Measurements from ENCODE around the gene DCTN2. TPM values are rescaled to one million over a fixed set of nuclear protein-coding genes. Genes with fewer than 3 reads are reported as not detected.
"Not testable (repeated sequence)": the region's sequence is repeated elsewhere in the genome, so short reads cannot be mapped to it uniquely, and the experiment has no call there.

DCTN2 gene
- total and polyA plus RNA-seq, 2 donors (not counting 3 experiments of a cell fraction or from before 2014, with no cell fraction given): 146 to 161 TPM

GRCh38 chr12:57511161-57511560 is 35.8 kb downstream of the DCTN2 start:
- Histone ChIP-seq H3K4me3 (replicated peaks in 1 of 3; ENCODE audit: insufficient read depth in 1 of 3, low read depth in 1 of 3, low read length in 3 of 3) (no peak overlapping the region), H3K9ac (replicated peaks; ENCODE audit: extremely low read depth, insufficient read depth, low read length) (no peak overlapping the region), H3K27ac (ENCODE audit: insufficient read depth, low read depth, low read length) (no peak overlapping the region), H3K27me3 (ENCODE audit: control insufficient read depth in 2 of 2, insufficient read depth in 2 of 2, low read length in 2 of 2) (no peaks in the 10 kb centered on the region), H3K36me3 (ENCODE audit: control insufficient read depth in 2 of 2, extremely low read depth in 1 of 2, insufficient read depth in 2 of 2, low read length in 2 of 2) (peaks cover 33 to 37% of the 10 kb centered on the region in 2 experiments), H3K9me3 (replicated peaks; ENCODE audit: control insufficient read depth, insufficient read depth, low read length) (no peaks in the 10 kb centered on the region), H3K4me2 (ENCODE audit: insufficient read depth, low read length) (no peak overlapping the region), H3K79me2 (ENCODE audit: control insufficient read depth, insufficient read depth, low read length) (no peaks in the 10 kb centered on the region), H3K4me1 (ENCODE audit: control insufficient read depth, extremely low read depth, insufficient read depth, low read length) (no peaks in the 10 kb centered on the region), H3K9me1 (replicated peaks; ENCODE audit: control insufficient read depth, extremely low read depth, insufficient read depth, low read length) (no peaks in the 10 kb centered on the region), H4K20me1 (replicated peaks; ENCODE audit: control insufficient read depth, extremely low read depth, insufficient read depth, low read length) (no peaks in the 10 kb centered on the region), H2AFZ (ENCODE audit: low read depth, low read length) (no peak overlapping the region)
- no peak for FAIRE-seq
- intact Hi-C loops (cut with micrococcal nuclease): no loop called here
- CTCF ChIA-PET: no interaction called here
- no TSS peak for BruUV-seq (replicated peaks)
- dilution Hi-C loops (cut with MboI; ENCODE audit: extremely low pct_ligation_motif_present, low sequenced_read_pairs): no loop called here
- POLR2A ChIA-PET: no interaction called here
- no peak for DNase-seq (ENCODE audit: low read depth, low spot score)
- TF ChIP-seq CTCF (IDR thresholded peaks at IDR 0.05; ENCODE audit: extremely low read depth in 1 of 2, insufficient read depth in 1 of 2, low read depth in 1 of 2, low read length in 2 of 2) (no peak), JUN (IDR thresholded peaks at IDR 0.05; ENCODE audit: borderline replicate concordance, insufficient read depth, insufficient read length, low read depth) (no peak), MAX (IDR thresholded peaks at IDR 0.05; ENCODE audit: insufficient read depth, insufficient read length) (no peak), POLR2AphosphoS5 (IDR thresholded peaks at IDR 0.05; ENCODE audit: insufficient read depth, low read depth, low read length) (no peak)

- BruUV-seq (replicated peaks); FAIRE-seq; dilution Hi-C loops (cut with MboI; ENCODE audit: extremely low pct_ligation_motif_present, low sequenced_read_pairs); H3K4me3 ChIP-seq (replicated peaks in 1 of 3; ENCODE audit: insufficient read depth in 1 of 3, low read depth in 1 of 3, low read length in 3 of 3); CTCF ChIA-PET; H2AFZ ChIP-seq (ENCODE audit: low read depth, low read length); H3K27ac ChIP-seq (ENCODE audit: insufficient read depth, low read depth, low read length); H3K27me3 ChIP-seq (ENCODE audit: control insufficient read depth in 2 of 2, insufficient read depth in 2 of 2, low read length in 2 of 2); H3K9me3 ChIP-seq (replicated peaks; ENCODE audit: control insufficient read depth, insufficient read depth, low read length); H3K4me1 ChIP-seq (ENCODE audit: control insufficient read depth, extremely low read depth, insufficient read depth, low read length); H3K79me2 ChIP-seq (ENCODE audit: control insufficient read depth, insufficient read depth, low read length); POLR2A ChIA-PET; DNase-seq (ENCODE audit: low read depth, low spot score); H3K4me2 ChIP-seq (ENCODE audit: insufficient read depth, low read length); intact Hi-C loops (cut with micrococcal nuclease); H3K9me1 ChIP-seq (replicated peaks; ENCODE audit: control insufficient read depth, extremely low read depth, insufficient read depth, low read length); H3K9ac ChIP-seq (replicated peaks; ENCODE audit: extremely low read depth, insufficient read depth, low read length); H4K20me1 ChIP-seq (replicated peaks; ENCODE audit: control insufficient read depth, extremely low read depth, insufficient read depth, low read length): not testable (repeated sequence)
- peaks cover 16 to 31% of the 10 kb centered on the region in 2 experiments for H3K36me3 ChIP-seq (ENCODE audit: control insufficient read depth in 2 of 2, extremely low read depth in 1 of 2, insufficient read depth in 2 of 2, low read length in 2 of 2)
Measured at GRCh38 chr12:57507796-57508195, 39.2 kb downstream of the DCTN2 start.

GRCh38 chr12:57506541-57506940 is 40.5 kb downstream of the DCTN2 start:
- H3K4me2 ChIP-seq (ENCODE audit: insufficient read depth, low read length); H3K9ac ChIP-seq (replicated peaks; ENCODE audit: extremely low read depth, insufficient read depth, low read length); H3K27ac ChIP-seq (ENCODE audit: insufficient read depth, low read depth, low read length); DNase-seq (ENCODE audit: low read depth, low spot score); H3K27me3 ChIP-seq (ENCODE audit: control insufficient read depth in 2 of 2, insufficient read depth in 2 of 2, low read length in 2 of 2); H3K79me2 ChIP-seq (ENCODE audit: control insufficient read depth, insufficient read depth, low read length); CTCF ChIA-PET; FAIRE-seq; POLR2A ChIA-PET; H2AFZ ChIP-seq (ENCODE audit: low read depth, low read length); intact Hi-C loops (cut with micrococcal nuclease); BruUV-seq (replicated peaks); H3K4me1 ChIP-seq (ENCODE audit: control insufficient read depth, extremely low read depth, insufficient read depth, low read length); H3K4me3 ChIP-seq (replicated peaks in 1 of 3; ENCODE audit: insufficient read depth in 1 of 3, low read depth in 1 of 3, low read length in 3 of 3); H3K9me1 ChIP-seq (replicated peaks; ENCODE audit: control insufficient read depth, extremely low read depth, insufficient read depth, low read length); H4K20me1 ChIP-seq (replicated peaks; ENCODE audit: control insufficient read depth, extremely low read depth, insufficient read depth, low read length); dilution Hi-C loops (cut with MboI; ENCODE audit: extremely low pct_ligation_motif_present, low sequenced_read_pairs); H3K9me3 ChIP-seq (replicated peaks; ENCODE audit: control insufficient read depth, insufficient read depth, low read length): not testable (repeated sequence)
- peaks cover 14 to 27% of the 10 kb centered on the region in 2 experiments for H3K36me3 ChIP-seq (ENCODE audit: control insufficient read depth in 2 of 2, extremely low read depth in 1 of 2, insufficient read depth in 2 of 2, low read length in 2 of 2)

Measured in endothelial cell of umbilical vein (primary cell).